ENCODE data around the gene CCM2. TPM values are rescaled to one million over a fixed set of nuclear protein-coding genes. Genes with fewer than 3 reads are reported as not detected.

The CCM2 gene
- total RNA-seq, result 36.4 TPM

DNA sequence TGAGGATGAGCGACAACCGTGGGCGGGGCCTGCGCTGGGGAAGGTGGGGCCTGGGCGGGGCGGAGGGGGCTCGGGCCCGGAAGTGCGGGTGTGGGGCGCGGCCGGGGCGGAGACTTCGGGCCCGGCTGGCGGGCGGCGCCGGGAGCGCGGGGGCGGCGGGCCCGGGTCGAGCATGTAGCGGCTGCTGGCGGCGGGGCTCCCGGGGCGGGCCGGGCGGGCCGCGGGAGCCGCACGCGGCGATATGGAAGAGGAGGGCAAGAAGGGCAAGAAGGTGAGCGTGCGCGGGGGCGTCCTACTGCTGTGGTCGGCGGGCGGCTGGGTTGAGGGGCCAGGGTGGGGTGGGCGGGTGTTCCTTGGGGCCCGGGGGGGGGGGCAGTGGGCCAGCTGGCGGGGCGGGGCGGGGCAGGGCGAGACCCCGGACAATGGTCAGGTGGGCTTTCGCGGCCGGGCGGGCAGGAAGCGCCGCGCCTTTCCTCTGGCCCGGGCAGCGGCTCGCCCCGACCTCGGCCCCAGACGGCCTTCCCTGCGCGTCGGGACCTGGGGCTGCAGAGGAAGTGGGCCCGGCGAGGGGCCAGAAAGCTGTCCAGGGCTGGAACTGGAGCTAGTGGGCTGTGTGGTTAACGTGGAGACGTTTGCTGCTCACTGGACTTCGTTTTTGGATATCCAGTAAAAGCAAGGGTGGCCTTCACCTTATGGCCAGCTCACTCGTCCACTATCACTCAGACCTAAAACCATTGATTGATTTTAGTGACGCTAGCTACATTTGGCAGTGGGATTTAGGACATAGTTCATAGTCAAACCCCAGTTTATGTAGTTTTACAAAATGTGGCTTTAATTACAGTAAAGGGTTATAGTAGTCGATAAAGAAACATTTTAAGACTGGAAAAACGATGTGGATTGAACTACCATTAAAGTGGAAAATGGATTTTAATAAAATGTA lies at the start of gene CCM2:
CCM2 (plus strand) TSS at position 109 of the 940 bp plus-strand sequence; CDS start at position 242, 133 bp downstream.
- DNase-seq (ENCODE audit: low spot score), result peak; percentile 23

- DNase-seq (ENCODE audit: low spot score), result no peak
Observed at GRCh38 chr7:44953156-44953555, 46.8 kb upstream of the CCM2 start.

GRCh38 chr7:44955733-44956132 lies 44.3 kb upstream of the CCM2 start:
- DNase-seq (ENCODE audit: low spot score), result no peak

- DNase-seq (ENCODE audit: low spot score), result no peak
Observed at GRCh38 chr7:44956157-44956766, 43.7 kb upstream of the CCM2 start.

GRCh38 chr7:44958645-44959344 lies 41.2 kb upstream of the CCM2 start:
- no peak for DNase-seq (ENCODE audit: low spot score)

DNA sequence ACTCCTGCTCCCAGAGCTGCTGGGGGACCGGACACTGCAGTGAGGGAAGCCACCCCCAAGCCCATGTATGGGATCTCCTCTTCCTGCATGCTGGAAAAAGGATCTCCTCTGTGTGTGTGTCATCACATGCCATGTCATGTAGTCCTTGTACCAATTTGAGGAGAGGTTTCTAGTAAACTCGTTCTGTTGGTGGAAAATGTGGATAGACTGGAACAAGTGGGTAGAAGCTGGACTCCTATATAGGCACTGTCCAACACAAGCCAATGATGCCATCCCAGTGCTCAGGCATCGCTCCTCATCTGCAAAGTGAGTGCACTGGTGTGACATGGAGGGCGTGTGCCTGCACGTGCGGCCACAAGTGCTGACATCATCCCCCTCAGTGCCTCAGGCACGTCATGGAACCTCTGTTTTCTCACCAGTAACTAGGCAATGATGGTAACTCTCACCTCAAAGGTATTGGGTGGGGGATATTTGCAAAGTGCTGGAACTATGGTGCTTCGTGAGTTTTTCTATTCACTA lies 40.5 kb upstream of the CCM2 start:
- no peak for DNase-seq (ENCODE audit: low spot score)

DNA sequence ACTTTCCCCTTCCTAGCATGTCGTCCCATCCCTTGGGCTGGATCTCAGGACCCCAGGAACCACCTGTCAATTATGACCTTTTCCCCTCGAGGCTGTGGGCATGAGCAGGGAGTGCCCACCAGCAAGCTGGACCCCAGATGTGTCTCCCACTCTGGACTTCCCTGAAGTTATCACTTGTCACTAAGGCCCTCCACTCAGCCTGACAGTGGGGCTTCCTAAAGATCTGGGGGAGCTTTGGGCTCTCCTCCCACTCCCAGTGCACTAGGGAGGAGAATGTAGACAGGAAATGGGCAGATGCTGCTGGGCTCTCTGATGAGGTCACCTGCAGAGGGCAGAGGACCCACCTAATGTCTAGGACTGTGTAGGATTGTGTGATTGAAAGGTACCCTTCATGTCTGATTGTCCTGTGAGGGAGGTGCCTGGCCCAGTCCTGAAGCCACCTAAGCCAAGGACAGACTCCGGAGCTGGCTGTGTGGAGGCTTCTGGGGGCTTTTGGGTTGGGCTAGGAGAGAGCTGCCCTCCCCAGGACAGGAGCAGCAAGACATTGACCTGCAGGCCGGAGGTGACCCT lies 39.9 kb upstream of the CCM2 start:
- no peak for DNase-seq (ENCODE audit: low spot score)

GRCh38 chr7:44961844-44962482 lies 38.0 kb upstream of the CCM2 start:
- no peak for DNase-seq (ENCODE audit: low spot score)

GRCh38 chr7:44962483-44963251 lies 37.3 kb upstream of the CCM2 start:
- no peak for DNase-seq (ENCODE audit: low spot score)

DNA sequence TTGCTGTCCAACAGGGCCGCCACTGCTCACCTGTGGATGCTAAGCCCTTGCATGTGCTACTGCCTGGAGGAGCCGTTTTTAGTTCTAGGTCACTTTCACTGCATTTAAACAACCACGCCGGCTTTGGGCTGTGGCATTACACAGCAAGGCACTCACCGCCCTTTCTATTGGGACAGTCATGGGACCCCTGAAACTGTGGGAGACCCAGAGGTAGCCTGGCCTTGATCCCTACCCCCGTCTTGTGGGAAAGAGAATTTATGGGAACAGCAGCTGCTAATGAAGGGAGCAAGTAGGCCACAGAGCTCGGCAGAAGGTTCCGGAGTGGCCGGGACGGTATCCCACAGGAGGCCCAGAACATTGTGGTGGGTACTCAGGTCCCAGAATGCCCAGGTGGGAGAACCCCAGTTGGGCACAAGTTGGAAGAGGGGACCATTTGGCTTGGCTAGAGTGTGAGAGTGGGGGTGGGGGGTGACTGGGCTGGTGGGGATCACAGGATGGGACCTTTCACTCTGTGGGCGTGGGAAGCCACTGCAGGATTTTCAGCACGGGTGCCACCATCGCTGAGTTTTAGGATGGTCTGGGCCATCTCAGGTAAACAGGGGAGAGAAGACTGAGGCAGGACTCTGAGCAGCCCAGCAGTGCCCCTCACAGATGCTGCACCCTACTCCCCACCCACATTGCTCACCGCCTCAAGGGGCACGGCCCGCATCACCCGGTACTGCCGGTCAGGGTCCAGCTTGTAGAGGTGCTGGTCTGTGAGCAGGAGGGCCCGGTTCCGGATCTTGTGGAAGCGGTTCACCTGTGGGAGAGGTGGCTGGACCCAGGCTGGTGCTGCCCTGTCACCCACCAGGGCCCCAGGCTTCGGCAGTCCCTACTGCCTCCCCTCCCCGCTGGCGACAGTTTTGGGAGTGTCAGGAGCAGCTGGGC lies 36.4 kb upstream of the CCM2 start:
- DNase-seq (ENCODE audit: low spot score), result no peak

DNA sequence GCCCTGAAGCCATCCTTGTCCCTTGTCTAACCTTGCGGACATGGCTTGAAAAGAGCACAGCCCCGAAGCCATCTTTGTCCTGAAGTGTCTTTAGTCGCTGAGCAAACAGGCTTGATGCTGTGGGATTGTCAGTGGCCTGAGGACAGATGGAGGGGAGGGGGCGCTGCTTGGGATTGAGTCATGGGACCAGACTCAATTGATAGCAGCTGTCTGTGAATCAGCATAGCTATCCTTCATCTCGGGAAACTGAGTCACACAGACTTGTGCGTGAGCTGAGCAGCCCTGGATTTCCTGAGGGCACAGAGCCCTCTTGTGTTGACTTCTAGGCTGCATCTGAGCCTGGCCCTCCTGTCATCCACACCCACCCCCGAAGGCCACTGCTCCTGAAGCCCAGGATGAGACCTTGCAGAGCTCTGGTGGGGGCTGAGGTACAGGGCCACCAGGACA lies 35.6 kb upstream of the CCM2 start:
- DNase-seq (ENCODE audit: low spot score), result no peak

DNA sequence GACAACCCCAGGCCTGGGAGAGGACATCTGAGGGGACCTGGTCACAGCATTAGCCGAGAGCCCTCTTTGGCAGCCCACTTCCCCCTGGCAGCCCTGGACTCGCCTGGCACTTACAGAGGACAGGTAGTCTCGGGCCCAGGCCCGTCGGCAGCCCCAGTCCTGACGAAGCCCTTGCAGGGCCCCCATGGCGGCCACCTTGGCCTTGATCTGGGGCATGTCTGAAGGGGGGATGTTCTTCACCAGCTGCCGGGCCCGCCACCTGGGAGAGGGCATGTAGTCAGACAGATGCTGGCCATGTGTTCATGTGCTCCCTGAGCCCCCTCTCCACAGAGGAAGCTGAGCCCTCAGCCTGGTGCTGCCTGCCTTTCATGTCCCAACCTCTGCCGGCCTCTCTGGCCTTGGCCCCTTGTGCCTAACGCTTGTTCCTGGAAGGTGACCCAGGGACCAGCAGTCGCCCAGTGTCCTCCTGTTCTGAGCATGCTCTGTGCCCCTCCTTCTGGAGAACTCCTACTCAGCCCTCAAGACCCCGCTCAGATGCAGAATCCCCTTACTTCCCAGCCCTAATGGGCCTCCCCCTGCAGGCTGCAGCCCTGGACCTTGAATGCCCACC lies 35.1 kb upstream of the CCM2 start:
- no peak for DNase-seq (ENCODE audit: low spot score)

DNA sequence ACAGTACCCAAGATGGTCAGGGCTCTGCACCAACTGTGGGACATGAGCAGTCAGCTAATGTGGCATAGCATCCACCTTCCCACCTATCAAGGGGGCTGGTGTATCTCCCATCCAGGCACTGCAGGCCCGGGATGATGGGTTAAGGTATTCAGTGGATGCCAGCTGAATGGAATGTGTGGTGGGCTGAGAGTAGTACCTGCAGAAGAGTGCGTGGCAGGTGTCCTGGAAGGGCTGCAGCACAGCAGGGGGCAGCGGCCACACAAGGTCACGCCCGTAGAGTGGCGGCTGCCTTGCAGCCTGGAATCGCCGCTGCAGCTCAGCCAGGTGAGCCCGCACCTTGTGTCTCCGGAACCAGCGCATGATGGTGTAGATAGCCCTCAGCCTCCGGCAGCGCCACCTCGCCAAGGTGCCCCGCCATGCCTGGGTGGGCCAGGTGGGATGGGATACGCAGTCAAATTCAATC lies 34.5 kb upstream of the CCM2 start:
- no peak for DNase-seq (ENCODE audit: low spot score)

- no peak for DNase-seq (ENCODE audit: low spot score)
Observed at GRCh38 chr7:44965937-44966730, 33.9 kb upstream of the CCM2 start.

- no peak for DNase-seq (ENCODE audit: low spot score)
Observed at GRCh38 chr7:44966731-44967538, 33.1 kb upstream of the CCM2 start.

- DNase-seq (ENCODE audit: low spot score), result no peak
Observed at GRCh38 chr7:44967571-44968446, 32.2 kb upstream of the CCM2 start.

Measured in mucosa of gallbladder (tissue), 1 donor.